A549 treated with GW870086 at 1 μM for 4 hours (cell line): ENCODE data around the gene OSTC. TPM values are rescaled to one million over a fixed set of nuclear protein-coding genes. Genes with fewer than 3 reads are reported as not detected.

Experiments
- total RNA-seq: library from RNA; stranded (reverse); fragments of 200-300 nt; extraction: Qiagen RNA extraction; gene quantifications from 5 replicates; pipeline ENCODE4 v1.2.3, GENCODE V29; 2022; ENCODE audit warnings: low read depth

OSTC gene
- total RNA-seq = 95.1 to 117 TPM (median 96.6 TPM) in 5 replicates

GRCh38 chr4:108650212-108651013 lies at the start of gene OSTC:
Gene OSTC, plus strand, starts transcription at chr4:108650599. Its CDS starts 57 bp downstream, at chr4:108650656.

GRCh38 chr4:108620101-108620932 lies 30.1 kb upstream of the OSTC start, which contains the start of gene RPL34:
Gene RPL34, plus strand, starts transcription at chr4:108620576. Its CDS starts 1,384 bp downstream, at chr4:108621960.

Other genes with a start within 250 kb of the OSTC start
- gene RPL34, start 30.0 kb upstream of the OSTC start, total RNA-seq = 896 to 985 TPM (median 955 TPM) in 5 replicates
- not detected in 5 replicates for gene ETNPPL, start 112.5 kb downstream of the OSTC start, total RNA-seq